Measurements from ENCODE around the gene TEX26. TPM values are rescaled to one million over a fixed set of nuclear protein-coding genes. Genes with fewer than 3 reads are reported as not detected.

The TEX26 gene
- polyA plus RNA-seq, 2 of the 4 experiments (the other 2 are of a cell fraction) = not detected

DNA sequence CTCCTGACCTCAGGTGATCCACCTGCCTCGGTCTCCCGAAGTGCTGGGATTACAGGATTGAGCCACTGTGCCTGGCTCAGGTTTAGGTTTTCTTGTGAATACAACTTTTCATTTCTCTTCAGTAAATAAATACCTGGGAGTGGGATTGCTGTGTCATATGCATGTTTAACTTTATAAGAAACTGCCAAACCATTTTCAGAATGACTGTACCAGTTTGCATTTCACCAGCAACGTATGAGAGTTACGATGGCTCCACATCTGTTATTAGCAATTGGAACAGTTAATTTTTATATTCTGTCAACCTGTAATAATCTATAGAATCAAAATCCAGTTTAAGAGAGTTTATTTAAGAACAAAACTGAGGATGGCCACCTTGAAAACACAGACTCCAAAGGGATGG, 52.2 kb downstream of the TEX26 start:
- ChIA-PET CTCF (no interaction called here), POLR2A (no interaction called here)
- H3K27ac ChIP-seq = no peak overlapping the region
- TF ChIP-seq HES2 (IDR thresholded peaks at IDR 0.05) = no peak
- TF ChIP-seq FOSB (CRISPR knock-in tag; IDR thresholded peaks at IDR 0.05) = no peak
- no peak for TF ChIP-seq SMC3 (IDR thresholded peaks at IDR 0.05)
- TF ChIP-seq EHF (CRISPR knock-in tag; IDR thresholded peaks at IDR 0.05) = no peak
- no peak for TF ChIP-seq BHLHE40 (IDR thresholded peaks at IDR 0.05; ENCODE audit: low read depth, low read length)
- TF ChIP-seq TP53 (CRISPR knock-in tag; IDR thresholded peaks at IDR 0.05) = no peak
- TF ChIP-seq USF2 (IDR thresholded peaks at IDR 0.05) = no peak
- TF ChIP-seq FOXS1 (CRISPR knock-in tag; IDR thresholded peaks at IDR 0.05) = no peak
- no peak for TF ChIP-seq MAZ (IDR thresholded peaks at IDR 0.05; ENCODE audit: borderline replicate concordance, low read depth, low read length)
- no peak for TF ChIP-seq POLR2A (IDR thresholded peaks at IDR 0.05; ENCODE audit: low read length)
- no peak for TF ChIP-seq SREBF2 (IDR thresholded peaks at IDR 0.05)
- TF ChIP-seq, protein P1, sequence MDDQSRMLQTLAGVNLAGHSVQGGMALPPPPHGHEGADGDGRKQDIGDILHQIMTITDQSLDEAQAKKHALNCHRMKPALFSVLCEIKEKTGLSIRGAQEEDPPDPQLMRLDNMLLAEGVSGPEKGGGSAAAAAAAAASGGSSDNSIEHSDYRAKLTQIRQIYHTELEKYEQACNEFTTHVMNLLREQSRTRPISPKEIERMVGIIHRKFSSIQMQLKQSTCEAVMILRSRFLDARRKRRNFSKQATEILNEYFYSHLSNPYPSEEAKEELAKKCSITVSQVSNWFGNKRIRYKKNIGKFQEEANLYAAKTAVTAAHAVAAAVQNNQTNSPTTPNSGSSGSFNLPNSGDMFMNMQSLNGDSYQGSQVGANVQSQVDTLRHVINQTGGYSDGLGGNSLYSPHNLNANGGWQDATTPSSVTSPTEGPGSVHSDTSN (IDR thresholded peaks at IDR 0.05) = no peak
- no peak for TF ChIP-seq HEYL (CRISPR knock-in tag; IDR thresholded peaks at IDR 0.05)
- TF ChIP-seq, protein P2, sequence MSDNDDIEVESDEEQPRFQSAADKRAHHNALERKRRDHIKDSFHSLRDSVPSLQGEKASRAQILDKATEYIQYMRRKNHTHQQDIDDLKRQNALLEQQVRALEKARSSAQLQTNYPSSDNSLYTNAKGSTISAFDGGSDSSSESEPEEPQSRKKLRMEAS (IDR thresholded peaks at IDR 0.05) = no peak
- TF ChIP-seq CHD4 (IDR thresholded peaks at IDR 0.05; ENCODE audit: borderline replicate concordance) = no peak
- no peak for TF ChIP-seq HDAC2 (IDR thresholded peaks at IDR 0.05)
- WGBS (ENCODE audit: missing lambda C conversion rate) = 92% methylated on average over 4 of the region's 4 CpGs
- no peak for DNase-seq (ENCODE audit: low read depth in 1 of 2, low spot score in 1 of 2)
- ATAC-seq = no peak
- no peaks in the 10 kb centered on the region for H3K9me3 ChIP-seq
- H3K4me3 ChIP-seq = no peak overlapping the region
- H3K4me2 ChIP-seq = no peak overlapping the region; the same call in 2 of the 3 replicates
- peaks cover 12% of the 10 kb centered on the region; the same call in 2 of the 3 replicates for H3K4me1 ChIP-seq
- FAIRE-seq = no peak

DNA sequence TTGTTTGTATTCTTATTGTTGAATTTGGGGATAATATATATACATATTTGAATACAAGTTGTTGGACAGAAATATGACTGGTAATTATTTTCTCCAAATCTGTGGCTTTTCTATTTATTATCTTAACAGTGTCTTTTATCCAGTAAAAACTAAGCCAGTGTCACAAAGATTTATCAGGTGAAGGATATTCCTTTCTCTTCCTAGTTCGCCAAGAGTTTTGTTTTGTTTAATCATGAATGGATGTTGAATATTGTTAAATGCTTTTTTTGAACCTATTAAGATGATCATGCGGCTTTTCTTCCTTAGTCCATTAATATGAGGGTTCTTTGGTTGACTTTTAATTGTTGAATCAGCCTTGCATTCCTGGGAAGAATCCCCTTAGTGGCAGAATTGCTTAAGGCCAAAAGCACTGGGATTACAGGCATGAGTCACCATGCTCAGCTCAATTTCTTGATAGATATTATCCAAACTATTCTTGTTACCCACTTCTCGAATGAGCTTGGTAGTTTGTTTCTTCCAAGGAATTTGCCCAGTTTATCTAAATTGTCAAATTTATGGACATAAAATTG, 53.3 kb downstream of the TEX26 start:
- ATAC-seq = no peak
- Histone ChIP-seq H3K4me2 (peak overlapping the region; percentile 27; the same call in 2 of the 3 replicates), H3K9me3 (no peaks in the 10 kb centered on the region), H3K4me1 (peaks cover 12% of the 10 kb centered on the region; the same call in 2 of the 3 replicates), H3K27ac (no peak overlapping the region), H3K4me3 (no peak overlapping the region)
- ChIA-PET CTCF (interaction anchor here (0.7 kb wide), 1 partner anchor 61 kb away, joined by 3 read pairs; no protein-coding TSS in a partner anchor), POLR2A (interaction anchor here (0.6 kb wide), 1 partner anchor 26 kb away, joined by 3 read pairs; no protein-coding TSS in a partner anchor)
- TF ChIP-seq MAFK (IDR thresholded peaks at IDR 0.05; ENCODE audit: partially characterized antibody) (no peak), RARB (CRISPR knock-in tag; IDR thresholded peaks at IDR 0.05) (no peak), FOSL2 (IDR thresholded peaks at IDR 0.05) (no peak), FOSL2 (CRISPR knock-in tag; IDR thresholded peaks at IDR 0.05) (0 out of 2 replicates have a peak, but pooled peaks have one; percentile 4), ZC3H11A (IDR thresholded peaks at IDR 0.05) (no peak)
- WGBS (ENCODE audit: missing lambda C conversion rate) = 58% methylated on average over 3 of the region's 3 CpGs
- FAIRE-seq = no peak
- no peak for DNase-seq (ENCODE audit: low read depth in 1 of 2, low spot score in 1 of 2)

DNA sequence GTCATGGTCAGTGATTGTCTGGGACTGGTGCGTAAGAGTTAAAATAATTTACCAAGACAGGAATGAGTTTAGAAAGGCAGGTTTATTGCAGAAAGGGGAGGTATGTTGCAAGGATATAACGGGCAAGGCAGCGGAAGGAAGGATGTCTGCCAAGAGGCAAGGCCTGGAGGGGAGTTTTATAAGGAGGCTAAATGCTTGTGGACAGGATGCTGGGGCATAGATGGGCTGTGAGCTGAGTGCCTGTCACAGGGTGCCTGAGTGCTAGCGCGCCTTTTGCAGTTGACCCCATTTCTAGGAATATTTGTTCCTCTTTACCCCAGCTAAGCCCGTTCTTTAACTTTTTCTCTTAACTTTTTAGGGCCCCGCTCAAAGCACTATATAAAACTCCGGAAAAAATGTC, 58.7 kb downstream of the TEX26 start:
- TF ChIP-seq ELK1 (IDR thresholded peaks at IDR 0.05; ENCODE audit: low read depth, low read length) (no peak), HDAC2 (IDR thresholded peaks at IDR 0.05) (no peak), SREBF2 (IDR thresholded peaks at IDR 0.05) (no peak)
- TF ChIP-seq, protein P3, sequence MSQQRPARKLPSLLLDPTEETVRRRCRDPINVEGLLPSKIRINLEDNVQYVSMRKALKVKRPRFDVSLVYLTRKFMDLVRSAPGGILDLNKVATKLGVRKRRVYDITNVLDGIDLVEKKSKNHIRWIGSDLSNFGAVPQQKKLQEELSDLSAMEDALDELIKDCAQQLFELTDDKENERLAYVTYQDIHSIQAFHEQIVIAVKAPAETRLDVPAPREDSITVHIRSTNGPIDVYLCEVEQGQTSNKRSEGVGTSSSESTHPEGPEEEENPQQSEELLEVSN (IDR thresholded peaks at IDR 0.05; ENCODE audit: borderline replicate concordance, low read depth) = no peak
- CTCF ChIA-PET = no interaction called here
- no peak overlapping the region for H3K4me3 ChIP-seq
- no peak overlapping the region for H3K27ac ChIP-seq
- FAIRE-seq = no peak
- ATAC-seq = no peak
- peaks cover under 1% of the 10 kb centered on the region; the same call in 2 of the 3 replicates for H3K9me3 ChIP-seq
- POLR2A ChIA-PET = no interaction called here
- peaks cover under 1% of the 10 kb centered on the region; the same call in 1 of the 3 replicates for H3K4me1 ChIP-seq
- no peak for DNase-seq (ENCODE audit: low read depth in 1 of 2, low spot score in 1 of 2)
- no peak overlapping the region for H3K4me2 ChIP-seq
- WGBS (ENCODE audit: missing lambda C conversion rate) = 85% methylated on average over 8 of the region's 8 CpGs

All from A549 (cell line).